Measurements from ENCODE around the gene METAP1D. TPM values are rescaled to one million over a fixed set of nuclear protein-coding genes. Genes with fewer than 3 reads are reported as not detected.

Gene METAP1D
- total RNA-seq, 1 donor from 2014 or later = 4.6 TPM

GRCh38 chr2:172093416-172094293 lies 93.9 kb downstream of the METAP1D start:
- H3K9me3 Mint-ChIP-seq (ENCODE audit: low read depth) = no peaks in the 10 kb centered on the region
- peak overlapping the region; percentile 81 for H3K4me3 Mint-ChIP-seq (ENCODE audit: unreplicated experiment)
- peak overlapping the region; percentile 57 for H3K27ac Mint-ChIP-seq (ENCODE audit: unreplicated experiment)
- no peak for DNase-seq (ENCODE audit: low spot score)
- no peak for TF ChIP-seq CTCF (IDR thresholded peaks at IDR 0.05)
- peaks cover 58% of the 10 kb centered on the region for H3K4me1 Mint-ChIP-seq (ENCODE audit: low read depth)
- H3K27me3 Mint-ChIP-seq (ENCODE audit: low read depth) = no peaks in the 10 kb centered on the region
- H3K36me3 Mint-ChIP-seq (ENCODE audit: low read depth) = peaks cover 3% of the 10 kb centered on the region

- TF ChIP-seq CTCF (IDR thresholded peaks at IDR 0.05) = no peak
- Mint-ChIP-seq H3K27me3 (ENCODE audit: low read depth) (no peaks in the 10 kb centered on the region), H3K36me3 (ENCODE audit: low read depth) (peaks cover 4% of the 10 kb centered on the region), H3K4me1 (ENCODE audit: low read depth) (peaks cover 62% of the 10 kb centered on the region), H3K4me3 (ENCODE audit: unreplicated experiment) (peak overlapping the region; percentile 81), H3K9me3 (ENCODE audit: low read depth) (no peaks in the 10 kb centered on the region), H3K27ac (ENCODE audit: unreplicated experiment) (peak overlapping the region; percentile 100)
- DNase-seq (ENCODE audit: low spot score) = no peak
Measured at GRCh38 chr2:172094294-172095145, 94.8 kb downstream of the METAP1D start.

- Mint-ChIP-seq H3K4me1 (ENCODE audit: low read depth) (peaks cover 68% of the 10 kb centered on the region), H3K27ac (ENCODE audit: unreplicated experiment) (peak overlapping the region; percentile 100), H3K9me3 (ENCODE audit: low read depth) (no peaks in the 10 kb centered on the region), H3K27me3 (ENCODE audit: low read depth) (no peaks in the 10 kb centered on the region), H3K36me3 (ENCODE audit: low read depth) (peaks cover 4% of the 10 kb centered on the region), H3K4me3 (ENCODE audit: unreplicated experiment) (peak overlapping the region; percentile 81)
- no peak for TF ChIP-seq CTCF (IDR thresholded peaks at IDR 0.05)
- DNase-seq (ENCODE audit: low spot score) = no peak
Measured at GRCh38 chr2:172095146-172095904, 95.6 kb downstream of the METAP1D start.

GRCh38 chr2:172095905-172096625 lies 96.3 kb downstream of the METAP1D start:
- TF ChIP-seq CTCF (IDR thresholded peaks at IDR 0.05) = peak; percentile 67
- Mint-ChIP-seq H3K36me3 (ENCODE audit: low read depth) (peaks cover 7% of the 10 kb centered on the region), H3K4me3 (ENCODE audit: unreplicated experiment) (peak overlapping the region; percentile 81), H3K9me3 (ENCODE audit: low read depth) (no peaks in the 10 kb centered on the region), H3K27ac (ENCODE audit: unreplicated experiment) (peak overlapping the region; percentile 100), H3K4me1 (ENCODE audit: low read depth) (peaks cover 72% of the 10 kb centered on the region), H3K27me3 (ENCODE audit: low read depth) (no peaks in the 10 kb centered on the region)
- DNase-seq (ENCODE audit: low spot score) = no peak
